Neural cell (in vitro differentiated cells): ENCODE data around the gene ZRANB1. TPM values are rescaled to one million over a fixed set of nuclear protein-coding genes. Genes with fewer than 3 reads are reported as not detected.

Experiments used
- H2AFZ ChIP-seq: fragments of 200-600, 300-800 bp; sonication (generic), shearing (Covaris generic); 2 replicates; pipeline ENCODE4 v1.6.0; 2014; ENCODE audit warnings: low read depth, mild to moderate bottlenecking, antibody characterized with exemption, low read length, moderate library complexity
- H3F3A ChIP-seq: fragments of 200-600 bp; shearing (Covaris generic); 2 replicates; pipeline ENCODE4 v1.6.1; 2016; ENCODE audit warnings: mild to moderate bottlenecking, moderate library complexity, mixed read lengths, antibody characterized with exemption, low read length; ENCODE audit not compliant: insufficient read depth, poor library complexity, severe bottlenecking
- H3K27ac ChIP-seq: fragments of 200-600, 300-800 bp; sonication (generic), shearing (Covaris generic); 2 replicates; pipeline ENCODE4 v1.5.1; 2014; ENCODE audit warnings: mild to moderate bottlenecking, low read length, moderate library complexity
- H3K27me3 ChIP-seq: fragments of 300-800, 200-600 bp; sonication (generic), shearing (Covaris generic); 2 replicates; pipeline ENCODE4 v1.6.0; 2014; ENCODE audit warnings: mild to moderate bottlenecking, low read depth, low read length, moderate library complexity; ENCODE audit not compliant: insufficient read depth
- H3K36me3 ChIP-seq: fragments of 300-800, 200-600 bp; sonication (generic), shearing (Covaris generic); 2 replicates; pipeline ENCODE4 v1.5.1; 2014; ENCODE audit warnings: mild to moderate bottlenecking, antibody characterized with exemption, low read length, moderate library complexity; ENCODE audit not compliant: insufficient read depth
- H3K4me2 ChIP-seq: fragments of 300-800, 200-600 bp; sonication (generic), shearing (Covaris generic); 2 replicates; pipeline ENCODE4 v1.6.0; 2014; ENCODE audit warnings: mild to moderate bottlenecking, low read length
- H3K4me3 ChIP-seq: fragments of 300-800, 200-600 bp; sonication (generic), shearing (Covaris generic); 2 replicates; pipeline ENCODE4 v1.5.1; 2014; ENCODE audit warnings: mild to moderate bottlenecking, low read length, moderate library complexity
- H3K79me2 ChIP-seq: fragments of 200-600 bp; shearing (Covaris generic); replicated peaks from 2 replicates; pipeline ENCODE4 v1.6.0; 2014; ENCODE audit warnings: mild to moderate bottlenecking, low read length, moderate library complexity; ENCODE audit not compliant: insufficient read depth
- H3K9ac ChIP-seq: fragments of 300-800, 200-600 bp; sonication (generic), shearing (Covaris generic); 2 replicates; pipeline ENCODE4 v1.6.1; 2016; ENCODE audit warnings: mild to moderate bottlenecking, low read length, mixed read lengths
- H3K9me2 ChIP-seq: fragments of 200-600 bp; shearing (Covaris generic); 2 replicates; pipeline ENCODE4 v1.6.1; 2016; ENCODE audit warnings: mild to moderate bottlenecking, low read length, mixed read lengths; ENCODE audit not compliant: insufficient read depth
- H3K9me3 ChIP-seq: fragments of 200-600, 300-800 bp; sonication (generic), shearing (Covaris generic); 2 replicates; pipeline ENCODE4 v1.6.1; 2016; ENCODE audit warnings: mild to moderate bottlenecking, mixed run types, low read length, moderate library complexity, mixed read lengths
- H4K20me1 ChIP-seq: fragments of 200-600 bp; shearing (Covaris generic); 2 replicates; pipeline ENCODE4 v1.6.1; 2016; ENCODE audit warnings: mild to moderate bottlenecking, mixed run types; ENCODE audit not compliant: insufficient read depth
- EP300 ChIP-seq: fragments of 450-650 bp; conservative IDR thresholded peaks from 2 replicates; pipeline ENCODE4 v1.6.1; 2014; ENCODE audit warnings: antibody characterized with exemption, mild to moderate bottlenecking, moderate library complexity; ENCODE audit not compliant: poor library complexity, severe bottlenecking
- EZH2 ChIP-seq: fragments of 200-600, 300-800 bp; shearing (Covaris generic), sonication (generic); IDR thresholded peaks from 2 replicates; pipeline ENCODE4 v1.6.1; 2014; ENCODE audit warnings: antibody characterized with exemption, low read length, borderline replicate concordance, mild to moderate bottlenecking; ENCODE audit not compliant: insufficient read depth, poor library complexity, severe bottlenecking
- MXI1 ChIP-seq: fragments of 450-650 bp; conservative IDR thresholded peaks from 2 replicates; pipeline ENCODE4 v1.6.1; 2014; ENCODE audit warnings: antibody characterized with exemption, mild to moderate bottlenecking; ENCODE audit not compliant: poor library complexity, severe bottlenecking
- POLR2AphosphoS5 ChIP-seq: IDR thresholded peaks from 2 replicates; pipeline ENCODE4 v1.6.1; 2012
- RAD21 ChIP-seq: fragments of 450-650 bp; conservative IDR thresholded peaks from 2 replicates; pipeline ENCODE4 v1.6.1; 2014; ENCODE audit warnings: antibody characterized with exemption, mild to moderate bottlenecking, moderate library complexity
- SMC3 ChIP-seq: fragments of 450-650 bp; conservative IDR thresholded peaks from 2 replicates; pipeline ENCODE4 v1.6.1; 2014; ENCODE audit warnings: antibody characterized with exemption, mild to moderate bottlenecking, moderate library complexity; ENCODE audit not compliant: poor library complexity
- TAF1 ChIP-seq: IDR thresholded peaks from 2 replicates; pipeline ENCODE4 v1.6.1; 2012; ENCODE audit warnings: low read depth
- polyA plus RNA-seq: library from polyadenylated mRNA; depleted of rRNA; stranded (reverse); fragments of >200 nt; gene quantifications from 2 replicates; pipeline ENCODE4 v1.2.3, GENCODE V29; 2014
- TF ChIP-seq, protein P1 (sequence below): fragments of 450-650 bp; IDR thresholded peaks from 2 replicates; pipeline ENCODE4 v1.5.1; 2014; ENCODE audit warnings: antibody characterized with exemption, mild to moderate bottlenecking, moderate library complexity; ENCODE audit not compliant: poor library complexity, severe bottlenecking
- TF ChIP-seq, protein P2 (sequence below): IDR thresholded peaks from 2 replicates; pipeline ENCODE4 v1.6.1; 2012; ENCODE audit warnings: borderline replicate concordance

The ZRANB1 gene
- polyA plus RNA-seq, 1 donor from 2014 or later: 47.7 TPM

DNA sequence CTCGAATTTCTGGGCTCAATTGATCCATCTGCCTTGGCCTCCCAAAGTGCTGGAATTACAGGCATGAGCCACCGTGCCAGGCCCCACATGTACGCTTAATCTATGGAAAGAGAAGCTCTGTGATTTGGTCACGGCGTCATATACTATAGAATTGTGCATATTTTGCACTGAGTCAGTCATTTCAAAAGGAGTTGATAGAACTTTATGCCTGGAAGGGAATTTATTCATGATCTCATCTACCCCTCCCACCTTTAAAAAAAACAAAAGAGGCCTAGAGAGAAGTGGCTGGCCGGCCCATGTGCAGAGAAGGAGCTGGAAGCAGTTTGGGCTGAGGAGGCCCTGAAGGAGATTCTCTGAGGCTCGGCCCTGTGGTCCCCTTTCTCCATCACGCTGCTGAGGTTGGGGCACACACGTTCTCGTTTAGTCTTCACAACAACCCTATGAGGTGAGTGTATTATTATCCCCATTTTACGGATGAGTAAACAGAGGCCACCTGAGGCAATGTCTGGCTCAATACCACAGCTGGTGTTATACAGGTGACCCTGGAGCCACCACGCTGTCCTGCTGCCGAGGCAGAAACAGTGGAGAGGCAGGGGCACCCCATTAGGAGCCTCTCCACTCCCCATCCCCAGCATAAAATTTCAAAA is 47.2 kb upstream of the ZRANB1 start:
- Histone ChIP-seq H3K36me3 (no peaks in the 10 kb centered on the region), H3K4me3 (no peak overlapping the region), H3K27me3 (no peaks in the 10 kb centered on the region), H3K4me2 (no peak overlapping the region), H4K20me1 (no peaks in the 10 kb centered on the region), H3K9me2 (no peaks in the 10 kb centered on the region), H2AFZ (no peak overlapping the region), H3F3A (no peaks in the 10 kb centered on the region), H3K27ac (no peak overlapping the region), H3K9ac (no peak overlapping the region), H3K79me2 (no peaks in the 10 kb centered on the region), H3K9me3 (no peaks in the 10 kb centered on the region)
- no peak for TF ChIP-seq RAD21
- no peak for TF ChIP-seq EZH2
- TF ChIP-seq, protein P1, sequence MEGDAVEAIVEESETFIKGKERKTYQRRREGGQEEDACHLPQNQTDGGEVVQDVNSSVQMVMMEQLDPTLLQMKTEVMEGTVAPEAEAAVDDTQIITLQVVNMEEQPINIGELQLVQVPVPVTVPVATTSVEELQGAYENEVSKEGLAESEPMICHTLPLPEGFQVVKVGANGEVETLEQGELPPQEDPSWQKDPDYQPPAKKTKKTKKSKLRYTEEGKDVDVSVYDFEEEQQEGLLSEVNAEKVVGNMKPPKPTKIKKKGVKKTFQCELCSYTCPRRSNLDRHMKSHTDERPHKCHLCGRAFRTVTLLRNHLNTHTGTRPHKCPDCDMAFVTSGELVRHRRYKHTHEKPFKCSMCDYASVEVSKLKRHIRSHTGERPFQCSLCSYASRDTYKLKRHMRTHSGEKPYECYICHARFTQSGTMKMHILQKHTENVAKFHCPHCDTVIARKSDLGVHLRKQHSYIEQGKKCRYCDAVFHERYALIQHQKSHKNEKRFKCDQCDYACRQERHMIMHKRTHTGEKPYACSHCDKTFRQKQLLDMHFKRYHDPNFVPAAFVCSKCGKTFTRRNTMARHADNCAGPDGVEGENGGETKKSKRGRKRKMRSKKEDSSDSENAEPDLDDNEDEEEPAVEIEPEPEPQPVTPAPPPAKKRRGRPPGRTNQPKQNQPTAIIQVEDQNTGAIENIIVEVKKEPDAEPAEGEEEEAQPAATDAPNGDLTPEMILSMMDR: no peak
- TF ChIP-seq EP300: no peak
- TF ChIP-seq, protein P2, sequence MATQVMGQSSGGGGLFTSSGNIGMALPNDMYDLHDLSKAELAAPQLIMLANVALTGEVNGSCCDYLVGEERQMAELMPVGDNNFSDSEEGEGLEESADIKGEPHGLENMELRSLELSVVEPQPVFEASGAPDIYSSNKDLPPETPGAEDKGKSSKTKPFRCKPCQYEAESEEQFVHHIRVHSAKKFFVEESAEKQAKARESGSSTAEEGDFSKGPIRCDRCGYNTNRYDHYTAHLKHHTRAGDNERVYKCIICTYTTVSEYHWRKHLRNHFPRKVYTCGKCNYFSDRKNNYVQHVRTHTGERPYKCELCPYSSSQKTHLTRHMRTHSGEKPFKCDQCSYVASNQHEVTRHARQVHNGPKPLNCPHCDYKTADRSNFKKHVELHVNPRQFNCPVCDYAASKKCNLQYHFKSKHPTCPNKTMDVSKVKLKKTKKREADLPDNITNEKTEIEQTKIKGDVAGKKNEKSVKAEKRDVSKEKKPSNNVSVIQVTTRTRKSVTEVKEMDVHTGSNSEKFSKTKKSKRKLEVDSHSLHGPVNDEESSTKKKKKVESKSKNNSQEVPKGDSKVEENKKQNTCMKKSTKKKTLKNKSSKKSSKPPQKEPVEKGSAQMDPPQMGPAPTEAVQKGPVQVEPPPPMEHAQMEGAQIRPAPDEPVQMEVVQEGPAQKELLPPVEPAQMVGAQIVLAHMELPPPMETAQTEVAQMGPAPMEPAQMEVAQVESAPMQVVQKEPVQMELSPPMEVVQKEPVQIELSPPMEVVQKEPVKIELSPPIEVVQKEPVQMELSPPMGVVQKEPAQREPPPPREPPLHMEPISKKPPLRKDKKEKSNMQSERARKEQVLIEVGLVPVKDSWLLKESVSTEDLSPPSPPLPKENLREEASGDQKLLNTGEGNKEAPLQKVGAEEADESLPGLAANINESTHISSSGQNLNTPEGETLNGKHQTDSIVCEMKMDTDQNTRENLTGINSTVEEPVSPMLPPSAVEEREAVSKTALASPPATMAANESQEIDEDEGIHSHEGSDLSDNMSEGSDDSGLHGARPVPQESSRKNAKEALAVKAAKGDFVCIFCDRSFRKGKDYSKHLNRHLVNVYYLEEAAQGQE: no peak
- no peak for TF ChIP-seq POLR2AphosphoS5
- no peak for TF ChIP-seq MXI1

- H3K27ac ChIP-seq: no peak overlapping the region
- H3K4me3 ChIP-seq: no peak overlapping the region
- no peak for TF ChIP-seq RAD21
- no peak for TF ChIP-seq POLR2AphosphoS5
- H3K36me3 ChIP-seq: no peaks in the 10 kb centered on the region
- no peak overlapping the region for H2AFZ ChIP-seq
- H3K4me2 ChIP-seq: no peak overlapping the region
- no peaks in the 10 kb centered on the region for H3K9me3 ChIP-seq
- H3K9ac ChIP-seq: no peak overlapping the region
- no peaks in the 10 kb centered on the region for H3K9me2 ChIP-seq
- H3K79me2 ChIP-seq: no peaks in the 10 kb centered on the region
- H3K27me3 ChIP-seq: no peaks in the 10 kb centered on the region
- H4K20me1 ChIP-seq: no peaks in the 10 kb centered on the region
- no peaks in the 10 kb centered on the region for H3F3A ChIP-seq
Measured at GRCh38 chr10:124896751-124897150, 45.2 kb upstream of the ZRANB1 start.

GRCh38 chr10:124898471-124898870 is 43.5 kb upstream of the ZRANB1 start:
- no peak overlapping the region for H3K27ac ChIP-seq
- H3K36me3 ChIP-seq: no peaks in the 10 kb centered on the region
- no peak overlapping the region for H2AFZ ChIP-seq
- H3K79me2 ChIP-seq: no peaks in the 10 kb centered on the region
- TF ChIP-seq SMC3: no peak
- TF ChIP-seq, protein P2: no peak
- TF ChIP-seq POLR2AphosphoS5: no peak
- no peak for TF ChIP-seq TAF1
- TF ChIP-seq EZH2: no peak
- TF ChIP-seq RAD21: no peak
- TF ChIP-seq EP300: no peak
- TF ChIP-seq, protein P1: no peak
- TF ChIP-seq MXI1: no peak
- H3K9me2 ChIP-seq: no peaks in the 10 kb centered on the region
- H3K27me3 ChIP-seq: no peaks in the 10 kb centered on the region
- H3K4me3 ChIP-seq: no peak overlapping the region
- H3F3A ChIP-seq: no peaks in the 10 kb centered on the region
- no peak overlapping the region for H3K4me2 ChIP-seq
- no peaks in the 10 kb centered on the region for H4K20me1 ChIP-seq
- no peak overlapping the region for H3K9ac ChIP-seq
- no peaks in the 10 kb centered on the region for H3K9me3 ChIP-seq
